Kidney (tissue), 22 donors: Measurements from ENCODE around the gene FHIP1A. TPM values are rescaled to one million over a fixed set of nuclear protein-coding genes. Genes with fewer than 3 reads are reported as not detected.

Experiments used
- DNase-seq, 5 donors: peaks; one replicate each; pipeline ENCODE4 v3.0.0-alpha.2; 2013 to 2020
- FAIRE-seq: peaks from 2 replicates; lab custom pipeline; 2012; peaks lifted over from hg19 to GRCh38; lab: Jason Lieb, UNC
- H3K27ac ChIP-seq, 2 donors: one replicate each; pipeline ENCODE4 v1.7.0; 2013; ENCODE audit warnings: low read depth in 2 of 2, low read length in 2 of 2, inconsistent platforms in 1 of 2
- H3K27me3 ChIP-seq: one replicate; pipeline ENCODE4 v1.7.1; 2013; ENCODE audit warnings: low read length, inconsistent platforms; ENCODE audit not compliant: control insufficient read depth, insufficient read depth
- H3K36me3 ChIP-seq, 3 donors: one replicate each; pipeline versions ENCODE4 v1.7.0 to v1.7.1; 2013; ENCODE audit warnings: low read length in 3 of 3, control low read depth in 1 of 3, inconsistent platforms in 1 of 3; ENCODE audit not compliant: insufficient read depth in 3 of 3, control insufficient read depth in 2 of 3
- H3K4me1 ChIP-seq, 3 donors: one replicate each; pipeline versions ENCODE4 v1.7.0 to v1.7.1; 2013; ENCODE audit warnings: low read length in 3 of 3, inconsistent platforms in 1 of 3, low read depth in 1 of 3; ENCODE audit not compliant: control insufficient read depth in 2 of 3, insufficient read depth in 2 of 3
- H3K4me3 ChIP-seq, 3 donors: one replicate each; pipeline versions ENCODE4 v1.7.0 to v1.8.1; 2013; ENCODE audit warnings: low read length in 3 of 3, control low read depth in 1 of 3, inconsistent platforms in 1 of 3
- H3K9ac ChIP-seq, 3 donors: one replicate each; pipeline versions ENCODE4 v1.7.0 to v1.7.1; 2013; ENCODE audit warnings: low read length in 3 of 3, control low read depth in 1 of 3, inconsistent platforms in 1 of 3
- H3K9me3 ChIP-seq, 3 donors: one replicate each; pipeline versions ENCODE4 v1.7.0 to v1.7.1; 2013; ENCODE audit warnings: low read length in 3 of 3, control low read depth in 1 of 3, inconsistent platforms in 1 of 3; ENCODE audit not compliant: control insufficient read depth in 2 of 3, insufficient read depth in 1 of 3
- intact Hi-C: fragments of 100-400 bp; cut with DNase I; formaldehyde crosslinking; loops from one replicate; pipeline ENCODE4 v1.11.1; 2022
- long read RNA-seq, 10 donors: library from polyadenylated mRNA in 1 of 10; unstranded in 1 of 10; transcript quantifications; one replicate each; pipeline ENCODE4 v2.0.0 and lab custom pipeline, GENCODE V29; 2021 to 2026
- polyA plus RNA-seq: library from polyadenylated mRNA; stranded (reverse); fragments of 350-450 nt; fragmentation: Illumina TruSeq; extraction: RNeasy Lipid Tissue Mini Kit (QIAGEN cat#74804); gene quantifications from one replicate; pipeline ENCODE4 v1.2.3, GENCODE V29; 2014; ENCODE audit warnings: low read depth, low replicate concordance; ENCODE audit not compliant: insufficient read depth
- total RNA-seq: library from RNA; stranded (reverse); fragmentation: NEBNext Ultra II Directional; extraction: Animal tissue kit (Norgen Biotek cat#: 25700); gene quantifications from one replicate; pipeline ENCODE4 v1.2.1, GENCODE V29; 2021
- TF ChIP-seq, protein P1 (sequence below): IDR thresholded peaks from 3 replicates; pipeline ENCODE4 v1.5.1; 2012; ENCODE audit warnings: mild to moderate bottlenecking, moderate library complexity, borderline replicate concordance; ENCODE audit not compliant: insufficient read depth; ENCODE audit errors: extremely low read depth
- donor health status: control.
- donor health status: control.
- donor health status: control.
- donor health status: control.
- donor health status: control.
- donor health status: DM: yes; HTN: yes; CAD: no.
- donor health status: Normal renal cell carcinoma (clear cell type).

FHIP1A gene
- 16.5 TPM for total RNA-seq
- 0.80 TPM for polyA plus RNA-seq
- long read RNA-seq, donor 1 = 0 reads
- long read RNA-seq, donor 2 = 0 reads
- long read RNA-seq, donor 3 = 0 reads
- long read RNA-seq, donor 4 = 0 reads
- long read RNA-seq, donor 5 = 0 reads
- long read RNA-seq, donor 6 = 0 reads
- long read RNA-seq, donor 7, partial matches to known transcripts = 0 of 3 reads
- long read RNA-seq, donor 7, other reads (novel, unspliced or antisense) = 3 of 3 reads
- long read RNA-seq, donor 8, partial matches to known transcripts = 6 of 6 reads
- long read RNA-seq, donor 8, other reads (novel, unspliced or antisense) = 0 of 6 reads
- long read RNA-seq, donor 9 = 0 reads
- long read RNA-seq, donor 10 = 0 reads

DNA sequence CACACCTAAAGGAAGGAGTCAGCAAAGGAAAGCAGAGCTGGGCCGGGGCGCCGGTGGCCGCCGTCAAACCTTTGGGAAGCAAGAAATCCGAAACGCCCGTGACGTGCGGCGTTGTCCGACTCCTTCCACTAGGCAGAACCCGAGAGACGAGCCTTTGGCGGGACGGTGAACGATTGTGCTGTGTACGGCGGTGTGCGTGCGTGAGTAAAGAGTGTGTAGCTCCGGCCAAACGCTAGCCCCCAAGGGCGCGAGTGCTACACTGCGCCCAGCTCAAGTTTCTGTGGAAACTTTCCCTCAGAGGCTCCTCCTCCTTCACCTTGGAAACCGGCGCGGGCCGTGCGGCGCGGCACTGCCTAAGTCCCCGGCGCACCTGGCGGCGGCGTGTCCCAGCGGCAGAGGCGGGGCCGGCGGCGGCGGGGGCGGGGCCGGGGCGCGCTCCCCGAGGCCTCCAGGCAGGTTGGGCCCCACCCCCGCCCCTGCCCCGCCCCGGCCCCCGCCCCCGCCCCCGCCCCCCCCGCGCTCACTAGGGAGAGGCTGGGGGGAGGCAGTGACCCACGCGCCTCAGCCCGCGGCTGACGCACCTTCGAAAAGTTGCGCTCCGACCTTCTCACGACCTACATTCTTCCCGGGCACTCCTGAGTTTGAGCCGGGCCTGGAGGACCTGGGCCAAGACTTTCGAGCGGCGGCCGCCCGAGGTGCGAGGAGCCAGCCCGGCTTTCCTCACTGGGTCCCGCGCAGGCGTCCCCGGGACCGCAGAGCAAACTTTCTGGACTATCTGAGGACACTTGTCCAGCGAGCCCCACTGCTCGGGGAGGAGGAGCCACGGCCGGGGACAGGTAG, at the start of gene FHIP1A:
Gene FHIP1A (plus strand): TSS at position 547 of the 840 bp plus-strand sequence. CDS start 157,084 bp downstream, outside the sequence.
- H3K4me1 ChIP-seq = peaks cover 0 to 5% (median 4%) of the 10 kb centered on the region in 3 donors
- intact Hi-C loops = no loop called here
- H3K27ac ChIP-seq = peak within 1 kb of the TSS; percentile 71 to 88
- DNase-seq (peak; percentile 92 to 96 (median 95)), FAIRE-seq (no peak)
- no peaks in the 10 kb centered on the region for H3K9me3 ChIP-seq
- no peaks in the 10 kb centered on the region for H3K36me3 ChIP-seq
- H3K4me3 ChIP-seq = peak within 1 kb of the TSS; percentile 81 to 86 (median 85)
- peak within 1 kb of the TSS; percentile 51 to 87 (median 81) for H3K9ac ChIP-seq
- TF ChIP-seq, protein P1, sequence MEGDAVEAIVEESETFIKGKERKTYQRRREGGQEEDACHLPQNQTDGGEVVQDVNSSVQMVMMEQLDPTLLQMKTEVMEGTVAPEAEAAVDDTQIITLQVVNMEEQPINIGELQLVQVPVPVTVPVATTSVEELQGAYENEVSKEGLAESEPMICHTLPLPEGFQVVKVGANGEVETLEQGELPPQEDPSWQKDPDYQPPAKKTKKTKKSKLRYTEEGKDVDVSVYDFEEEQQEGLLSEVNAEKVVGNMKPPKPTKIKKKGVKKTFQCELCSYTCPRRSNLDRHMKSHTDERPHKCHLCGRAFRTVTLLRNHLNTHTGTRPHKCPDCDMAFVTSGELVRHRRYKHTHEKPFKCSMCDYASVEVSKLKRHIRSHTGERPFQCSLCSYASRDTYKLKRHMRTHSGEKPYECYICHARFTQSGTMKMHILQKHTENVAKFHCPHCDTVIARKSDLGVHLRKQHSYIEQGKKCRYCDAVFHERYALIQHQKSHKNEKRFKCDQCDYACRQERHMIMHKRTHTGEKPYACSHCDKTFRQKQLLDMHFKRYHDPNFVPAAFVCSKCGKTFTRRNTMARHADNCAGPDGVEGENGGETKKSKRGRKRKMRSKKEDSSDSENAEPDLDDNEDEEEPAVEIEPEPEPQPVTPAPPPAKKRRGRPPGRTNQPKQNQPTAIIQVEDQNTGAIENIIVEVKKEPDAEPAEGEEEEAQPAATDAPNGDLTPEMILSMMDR = no peak
- H3K27me3 ChIP-seq = no peaks in the 10 kb centered on the region

DNA sequence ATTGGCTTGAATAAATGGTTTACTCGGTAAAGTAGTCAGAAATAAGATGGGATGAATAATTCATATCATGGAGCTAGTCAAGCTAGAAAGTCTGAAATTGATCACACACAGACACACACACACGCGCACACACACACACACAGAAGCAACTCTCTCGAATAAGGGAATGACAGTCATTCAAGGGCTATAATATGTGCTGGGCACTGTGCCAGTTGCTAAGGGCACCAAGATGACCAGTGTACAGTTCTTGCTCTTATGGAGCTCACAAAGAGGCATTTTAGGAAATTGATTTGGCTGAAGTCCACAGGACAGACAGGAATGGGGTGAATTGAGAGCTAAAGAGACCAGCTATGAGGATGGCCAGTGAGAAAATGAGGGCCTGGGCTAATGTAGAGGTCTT, 49.4 kb upstream of the FHIP1A start:
- no peak for FAIRE-seq
- intact Hi-C loops = loop anchor here (10.0 kb wide), 1 partner anchor 235 kb away; no protein-coding TSS in a partner anchor

DNA sequence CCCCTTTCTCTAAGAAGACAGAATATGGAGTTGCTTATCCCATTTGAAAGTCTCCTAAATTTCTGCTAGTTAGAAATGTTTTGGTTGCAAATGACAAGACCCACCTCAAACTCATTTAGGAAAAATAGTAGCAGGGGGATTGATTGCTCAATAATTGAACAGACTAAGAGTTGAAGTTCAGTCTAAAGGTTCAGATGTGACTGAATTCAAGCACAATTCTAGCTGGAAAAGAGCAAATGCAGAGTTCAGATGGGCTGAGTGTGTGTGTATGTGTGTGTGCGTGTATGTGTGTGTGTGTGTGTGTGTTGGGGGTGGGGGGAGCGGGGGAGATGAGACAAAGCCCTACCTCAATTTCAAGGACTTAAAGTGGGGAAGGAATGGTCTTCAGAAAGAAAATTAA, 47.9 kb upstream of the FHIP1A start:
- no peaks in the 10 kb centered on the region for H3K36me3 ChIP-seq
- TF ChIP-seq, protein P1 = no peak
- DNase-seq = no peak
- no peaks in the 10 kb centered on the region for H3K27me3 ChIP-seq
- no peaks in the 10 kb centered on the region for H3K4me1 ChIP-seq
- no peaks in the 10 kb centered on the region for H3K9me3 ChIP-seq
- no peak overlapping the region for H3K27ac ChIP-seq
- H3K9ac ChIP-seq = no peak overlapping the region
- H3K4me3 ChIP-seq = no peak overlapping the region
- no peak for FAIRE-seq
- intact Hi-C loops = no loop called here

More for the DNA sequence above, 49.4 kb upstream of the FHIP1A start:
- peak in 1 of 5 donors; percentile 8 for DNase-seq
- Histone ChIP-seq H3K36me3 (no peaks in the 10 kb centered on the region), H3K4me1 (no peaks in the 10 kb centered on the region), H3K27ac (no peak overlapping the region), H3K4me3 (no peak overlapping the region), H3K9me3 (no peaks in the 10 kb centered on the region), H3K9ac (no peak overlapping the region), H3K27me3 (no peaks in the 10 kb centered on the region)
- TF ChIP-seq, protein P1 = no peak
